SJSA1 (cell line): Measurements from ENCODE around the gene NPY2R. TPM values are rescaled to one million over a fixed set of nuclear protein-coding genes. Genes with fewer than 3 reads are reported as not detected.

Experiments used
- DNase-seq, 2 experiments: peaks; one replicate each; pipeline ENCODE4 v3.0.0-alpha.2; 2015 to 2020; ENCODE audit warnings: low spot score in 2 of 2, low read depth in 1 of 2
- H3K27ac ChIP-seq: fragments of 250-450 bp; sonication (Bioruptor Pico); 2 replicates; pipeline ENCODE4 v1.5.1; 2020; ENCODE audit warnings: mild to moderate bottlenecking, moderate library complexity
- H3K27me3 ChIP-seq: fragments of 250-450 bp; sonication (Bioruptor Pico); replicated peaks from 2 replicates; pipeline ENCODE4 v1.5.1; 2020; ENCODE audit warnings: mild to moderate bottlenecking, moderate library complexity
- H3K36me3 ChIP-seq: fragments of 250-450 bp; sonication (Bioruptor Pico); 2 replicates; pipeline ENCODE4 v1.5.1; 2020; ENCODE audit warnings: mild to moderate bottlenecking
- H3K4me1 ChIP-seq: fragments of 250-450 bp; sonication (Bioruptor Pico); replicated peaks from 2 replicates; pipeline ENCODE4 v1.6.1; 2021; ENCODE audit warnings: mild to moderate bottlenecking
- H3K4me3 ChIP-seq: fragments of 250-450 bp; sonication (Bioruptor Pico); 2 replicates; pipeline ENCODE4 v1.5.1; 2020; ENCODE audit warnings: mild to moderate bottlenecking
- H3K9me3 ChIP-seq: fragments of 250-450 bp; sonication (Bioruptor Pico); replicated peaks from 2 replicates; pipeline ENCODE4 v1.5.1; 2020; ENCODE audit warnings: mild to moderate bottlenecking
- total RNA-seq: library from RNA; depleted of rRNA; stranded (reverse); fragments of >200 nt; shearing (Covaris generic); gene quantifications from 2 replicates; pipeline ENCODE4 v1.2.3, GENCODE V29; 2014

NPY2R gene
- total RNA-seq, 1 experiment from 2014 or later: not detected

DNA sequence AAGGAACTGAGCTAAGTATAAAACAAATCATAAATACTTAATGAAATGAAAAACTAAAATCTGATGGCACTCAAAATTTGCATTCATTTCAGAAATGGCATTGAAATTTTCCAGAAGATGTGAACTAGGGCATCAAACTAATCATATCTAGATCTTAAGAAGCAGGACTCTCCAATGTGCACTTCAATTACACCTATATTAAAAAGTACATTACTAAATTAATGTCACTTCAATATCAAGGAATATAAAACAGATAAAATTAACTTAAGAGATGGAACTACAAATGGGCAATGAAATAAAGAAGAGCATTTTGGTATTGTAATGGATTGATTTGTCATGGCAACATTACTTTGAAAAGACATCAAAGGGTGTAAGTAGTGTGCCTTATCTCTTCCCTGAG is 20.3 kb downstream of the NPY2R start:
- H3K27me3 ChIP-seq: no peaks in the 10 kb centered on the region
- H3K27ac ChIP-seq: no peak overlapping the region
- H3K4me1 ChIP-seq: no peaks in the 10 kb centered on the region
- DNase-seq: no peak
- H3K4me3 ChIP-seq: no peak overlapping the region
- H3K9me3 ChIP-seq: no peaks in the 10 kb centered on the region
- H3K36me3 ChIP-seq: no peaks in the 10 kb centered on the region

DNA sequence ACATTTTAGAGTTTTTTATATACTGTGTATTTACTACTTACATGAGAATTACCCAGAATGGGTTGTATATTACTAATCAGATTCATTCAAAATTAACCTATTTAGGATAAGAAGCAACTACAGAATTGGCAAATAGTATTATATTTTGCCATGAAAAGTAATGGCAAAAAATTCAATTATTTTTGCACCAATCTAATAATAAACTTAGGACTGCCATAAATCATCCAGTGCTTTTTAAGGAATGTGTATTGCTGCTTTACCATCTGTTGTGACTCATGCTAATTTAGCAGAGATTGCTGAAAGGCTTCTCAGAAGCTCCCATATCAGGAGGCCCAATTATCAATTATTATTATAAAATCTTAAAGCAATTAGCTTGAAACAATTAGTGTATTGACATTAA is 24.0 kb downstream of the NPY2R start:
- Histone ChIP-seq H3K4me3 (no peak overlapping the region), H3K4me1 (no peaks in the 10 kb centered on the region), H3K27ac (no peak overlapping the region), H3K9me3 (no peaks in the 10 kb centered on the region), H3K36me3 (no peaks in the 10 kb centered on the region), H3K27me3 (no peaks in the 10 kb centered on the region)
- DNase-seq: no peak

DNA sequence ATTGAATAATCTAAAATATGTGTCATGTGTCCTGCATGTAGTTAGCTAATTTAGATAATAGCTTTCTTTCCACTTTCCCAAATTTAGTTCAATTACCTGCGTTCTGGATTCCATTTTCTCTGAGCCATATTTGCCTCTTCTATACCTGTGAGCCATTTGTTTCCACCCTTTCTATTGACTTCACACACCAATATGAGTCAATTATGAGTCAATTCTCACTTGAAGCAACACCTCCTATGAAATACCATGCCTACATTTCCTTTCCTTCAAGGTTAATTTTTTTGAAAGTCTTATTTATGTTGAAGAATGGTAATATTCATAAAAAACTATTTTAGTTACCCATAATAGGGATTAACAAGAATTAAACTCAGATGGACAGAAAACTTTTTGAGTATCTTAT is 25.8 kb downstream of the NPY2R start:
- Histone ChIP-seq H3K27ac (no peak overlapping the region), H3K9me3 (no peaks in the 10 kb centered on the region), H3K4me3 (no peak overlapping the region), H3K27me3 (no peaks in the 10 kb centered on the region), H3K4me1 (no peaks in the 10 kb centered on the region), H3K36me3 (no peaks in the 10 kb centered on the region)
- DNase-seq: no peak

DNA sequence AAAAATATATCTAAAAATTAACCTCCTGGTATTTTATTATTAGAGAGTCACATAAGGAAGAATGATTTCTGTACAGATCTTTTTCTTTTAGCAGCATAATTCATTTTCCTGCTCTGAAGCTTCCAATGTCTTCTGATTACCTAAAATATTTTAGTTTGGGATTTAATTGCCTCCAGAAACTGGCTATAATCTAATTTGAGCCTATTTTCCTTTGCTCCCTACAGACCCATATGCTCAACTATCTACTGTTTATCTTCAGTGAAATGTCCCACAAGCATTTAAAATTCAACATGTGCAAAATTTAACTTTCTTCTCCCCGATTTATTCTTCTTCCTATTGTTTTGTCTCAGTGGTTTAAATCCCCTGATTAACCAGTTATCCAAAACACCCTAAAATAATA is 29.1 kb downstream of the NPY2R start:
- Histone ChIP-seq H3K4me1 (no peaks in the 10 kb centered on the region), H3K4me3 (no peak overlapping the region), H3K27me3 (no peaks in the 10 kb centered on the region), H3K9me3 (no peaks in the 10 kb centered on the region), H3K27ac (no peak overlapping the region), H3K36me3 (no peaks in the 10 kb centered on the region)
- DNase-seq: no peak

DNA sequence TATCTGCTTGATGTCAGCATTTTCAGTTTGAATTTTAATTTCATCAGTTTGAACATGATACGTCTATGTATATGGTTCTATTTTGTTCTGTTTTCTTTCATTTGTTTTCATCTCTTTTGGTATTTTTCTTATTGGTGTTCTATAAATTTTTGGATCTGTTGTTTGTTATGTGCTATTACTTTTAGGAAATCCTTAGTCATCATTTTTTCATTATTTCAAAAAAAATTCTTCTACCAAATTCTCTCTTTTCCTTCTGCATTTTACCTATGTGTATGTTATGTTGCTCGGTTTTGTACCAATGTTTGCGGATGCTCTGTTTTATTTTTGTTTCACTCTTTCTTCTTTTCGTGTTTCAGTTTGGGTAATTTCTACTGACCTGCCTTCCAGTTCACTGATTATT is 32.8 kb downstream of the NPY2R start:
- H3K27me3 ChIP-seq: no peaks in the 10 kb centered on the region
- H3K36me3 ChIP-seq: no peaks in the 10 kb centered on the region
- no peak overlapping the region for H3K4me3 ChIP-seq
- H3K9me3 ChIP-seq: no peaks in the 10 kb centered on the region
- no peaks in the 10 kb centered on the region for H3K4me1 ChIP-seq
- DNase-seq: no peak
- H3K27ac ChIP-seq: no peak overlapping the region

DNA sequence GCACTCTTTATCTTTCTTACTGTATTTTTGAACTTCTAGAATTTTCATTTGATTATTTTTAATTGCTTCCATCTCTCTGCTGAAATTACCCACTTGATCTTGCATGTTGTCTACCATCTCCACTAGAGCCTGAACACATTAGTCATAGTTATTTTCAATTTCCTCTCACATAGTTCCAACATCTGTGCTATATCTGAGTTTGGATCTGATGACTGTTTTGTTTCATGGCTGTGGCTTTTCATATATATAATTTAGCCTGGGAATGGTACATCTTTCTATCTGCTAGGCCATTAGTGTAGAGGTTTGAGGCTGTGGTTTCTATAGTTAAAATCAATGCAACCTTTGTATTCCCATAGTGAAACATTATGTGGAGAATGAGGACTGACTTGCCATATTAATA is 33.2 kb downstream of the NPY2R start:
- Histone ChIP-seq H3K27ac (no peak overlapping the region), H3K27me3 (no peaks in the 10 kb centered on the region), H3K36me3 (no peaks in the 10 kb centered on the region), H3K4me3 (no peak overlapping the region), H3K9me3 (no peaks in the 10 kb centered on the region), H3K4me1 (no peaks in the 10 kb centered on the region)
- DNase-seq: no peak

DNA sequence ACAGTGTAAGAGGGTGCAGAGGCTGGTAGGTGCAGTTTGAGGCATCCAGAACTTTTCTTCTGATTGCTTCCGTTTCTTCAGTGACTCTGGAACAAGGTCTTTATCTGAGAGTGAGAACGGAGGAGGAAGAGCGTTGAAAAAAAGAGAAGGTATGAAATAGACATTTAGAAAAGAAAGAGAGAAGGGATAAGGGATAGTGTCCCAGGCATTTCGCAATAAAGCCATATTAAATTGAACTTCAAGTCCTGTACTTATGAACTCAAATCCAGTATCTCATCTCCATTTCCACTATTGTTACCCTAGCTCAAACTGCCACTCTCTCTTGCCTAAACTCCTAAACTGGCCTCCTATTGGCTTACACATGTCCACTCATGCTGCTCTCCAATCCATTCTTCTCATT is 36.7 kb downstream of the NPY2R start:
- Histone ChIP-seq H3K4me1 (no peaks in the 10 kb centered on the region), H3K36me3 (no peaks in the 10 kb centered on the region), H3K4me3 (no peak overlapping the region), H3K27ac (no peak overlapping the region), H3K27me3 (no peaks in the 10 kb centered on the region), H3K9me3 (no peaks in the 10 kb centered on the region)
- no peak for DNase-seq

DNA sequence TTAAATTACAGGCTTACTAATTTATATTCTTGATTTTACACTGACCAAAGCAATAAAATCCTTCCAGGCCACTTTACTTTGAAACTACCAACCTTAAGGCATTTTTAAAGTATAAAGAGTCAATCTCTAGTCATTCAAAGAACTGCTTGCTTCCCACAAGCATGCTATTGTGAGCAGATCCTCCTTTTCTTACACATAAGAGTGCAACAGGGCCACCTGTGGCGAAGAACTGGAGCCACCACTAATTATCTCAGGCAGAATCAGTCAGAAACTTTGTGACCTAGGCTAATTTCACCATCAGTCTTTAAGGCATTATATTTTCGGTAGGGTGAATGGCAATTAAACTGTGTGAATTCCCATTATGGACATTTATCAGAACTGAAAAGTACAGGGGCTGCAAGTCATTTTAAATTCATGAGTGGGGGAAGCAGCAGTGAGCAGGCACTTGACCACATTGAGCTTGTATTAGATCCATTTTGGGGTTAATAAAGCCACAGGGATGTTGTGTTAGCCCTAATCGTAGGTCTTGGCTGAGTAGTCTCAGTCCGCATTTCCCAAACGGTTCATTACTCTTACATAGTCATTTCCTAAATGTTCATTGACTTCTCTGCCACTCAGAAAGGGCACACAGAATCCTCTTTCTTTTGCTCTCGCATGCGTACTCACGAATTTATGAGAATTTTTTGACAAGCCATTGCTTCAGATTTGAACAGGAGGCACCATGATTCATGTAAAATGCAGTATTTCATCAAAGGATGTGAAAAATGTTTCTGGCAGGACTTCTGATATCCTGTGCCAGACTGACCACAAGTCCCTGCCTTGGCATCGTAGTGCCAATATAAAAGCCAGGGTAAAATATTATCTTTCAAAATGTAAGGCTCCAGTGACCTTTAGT is 39.8 kb downstream of the NPY2R start:
- no peak for DNase-seq
- Histone ChIP-seq H3K4me3 (no peak overlapping the region), H3K9me3 (no peaks in the 10 kb centered on the region), H3K36me3 (no peaks in the 10 kb centered on the region), H3K27me3 (no peaks in the 10 kb centered on the region), H3K27ac (no peak overlapping the region), H3K4me1 (no peaks in the 10 kb centered on the region)

DNA sequence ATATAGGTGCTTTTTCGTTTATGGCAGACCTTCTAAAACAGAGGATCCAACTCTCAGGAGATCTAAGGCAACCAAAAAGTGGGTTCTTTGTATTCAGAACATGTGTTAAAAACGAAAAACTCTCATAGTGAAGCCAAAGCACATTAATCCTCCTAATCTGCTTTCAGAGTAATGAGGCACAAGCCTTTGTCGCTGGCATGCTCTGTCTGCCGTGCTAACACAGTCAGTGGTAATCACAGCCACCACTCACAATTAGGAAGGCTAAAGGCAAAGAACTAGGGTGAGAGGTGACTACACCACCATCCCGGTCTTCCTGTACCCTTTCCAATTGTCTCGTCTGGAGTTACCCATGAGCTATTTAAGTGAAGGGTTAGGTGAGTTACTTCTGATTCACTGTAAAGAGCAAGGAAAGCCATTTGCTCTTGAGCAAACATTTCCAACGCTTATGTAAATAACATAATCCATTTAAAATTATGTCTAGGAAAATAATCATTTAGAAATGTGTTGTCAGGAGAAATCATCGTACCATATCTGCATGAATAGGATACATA is 40.7 kb downstream of the NPY2R start:
- H3K4me1 ChIP-seq: no peaks in the 10 kb centered on the region
- no peak overlapping the region for H3K4me3 ChIP-seq
- H3K27ac ChIP-seq: no peak overlapping the region
- H3K36me3 ChIP-seq: no peaks in the 10 kb centered on the region
- no peak for DNase-seq
- H3K9me3 ChIP-seq: no peaks in the 10 kb centered on the region
- no peaks in the 10 kb centered on the region for H3K27me3 ChIP-seq

DNA sequence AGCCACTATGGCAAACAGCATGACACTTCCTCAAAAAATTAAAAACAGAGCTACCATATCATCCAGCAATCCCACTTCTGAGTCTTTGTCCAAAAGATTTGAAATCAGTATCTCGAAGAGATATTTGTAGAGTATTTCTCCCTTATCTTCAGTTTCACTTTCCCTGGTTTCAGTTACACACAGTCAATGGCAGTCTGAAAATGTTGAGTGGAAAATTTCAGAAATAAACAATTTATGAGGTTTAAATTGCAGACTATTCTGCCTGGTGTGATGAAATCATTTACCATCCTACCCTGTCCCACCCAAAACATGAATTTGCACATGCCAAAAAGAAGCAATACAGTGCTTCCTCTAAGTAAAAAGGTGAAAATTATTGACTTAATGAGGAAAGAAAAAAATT is 43.9 kb downstream of the NPY2R start:
- no peak for DNase-seq
- no peak overlapping the region for H3K4me3 ChIP-seq
- H3K36me3 ChIP-seq: no peaks in the 10 kb centered on the region
- no peak overlapping the region for H3K27ac ChIP-seq
- H3K4me1 ChIP-seq: no peaks in the 10 kb centered on the region
- H3K9me3 ChIP-seq: no peaks in the 10 kb centered on the region
- no peaks in the 10 kb centered on the region for H3K27me3 ChIP-seq

DNA sequence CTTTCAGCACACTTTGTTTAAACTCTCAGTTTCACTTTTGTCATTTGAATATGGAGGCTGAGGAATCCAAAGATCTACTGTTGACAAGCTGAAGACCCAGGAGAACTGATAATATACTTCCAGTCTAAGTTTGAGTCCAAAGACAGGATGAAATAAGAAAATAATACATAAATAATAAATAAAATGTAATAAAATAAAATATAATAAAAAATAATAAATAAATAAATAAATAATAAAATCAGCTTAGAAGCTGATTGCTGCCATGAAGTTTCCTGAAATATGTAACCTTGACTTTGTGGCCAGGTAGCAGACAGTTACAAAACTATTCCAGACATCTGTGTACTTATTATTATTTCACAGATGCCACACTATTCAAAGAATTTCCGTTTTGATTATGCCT is 55.0 kb downstream of the NPY2R start:
- no peaks in the 10 kb centered on the region for H3K4me1 ChIP-seq
- H3K27ac ChIP-seq: no peak overlapping the region
- DNase-seq: no peak
- no peaks in the 10 kb centered on the region for H3K9me3 ChIP-seq
- no peaks in the 10 kb centered on the region for H3K36me3 ChIP-seq
- no peaks in the 10 kb centered on the region for H3K27me3 ChIP-seq
- H3K4me3 ChIP-seq: no peak overlapping the region

DNA sequence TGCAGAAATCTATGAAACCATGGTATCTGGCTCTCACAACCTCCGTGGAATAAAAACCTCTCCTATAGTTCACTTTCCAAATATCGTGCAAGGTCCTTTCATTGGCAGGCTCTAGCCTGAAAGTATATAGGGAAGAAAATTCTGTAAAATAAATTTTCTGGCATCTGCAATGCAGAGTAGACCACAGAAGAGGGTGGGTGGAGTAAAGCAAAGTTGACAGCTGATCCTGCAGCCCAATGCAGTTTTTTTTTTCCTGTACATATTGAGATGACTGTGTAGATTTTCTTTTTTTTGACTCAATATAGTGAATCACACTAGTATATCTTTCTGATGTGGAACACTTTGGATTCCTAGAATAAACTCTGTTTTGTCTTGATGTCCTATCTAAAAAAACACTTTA is 56.7 kb downstream of the NPY2R start:
- no peaks in the 10 kb centered on the region for H3K9me3 ChIP-seq
- no peaks in the 10 kb centered on the region for H3K27me3 ChIP-seq
- H3K4me3 ChIP-seq: no peak overlapping the region
- DNase-seq: no peak
- H3K4me1 ChIP-seq: no peaks in the 10 kb centered on the region
- H3K36me3 ChIP-seq: no peaks in the 10 kb centered on the region
- H3K27ac ChIP-seq: no peak overlapping the region
